ENCODE results near the gene EVL.

DNA sequence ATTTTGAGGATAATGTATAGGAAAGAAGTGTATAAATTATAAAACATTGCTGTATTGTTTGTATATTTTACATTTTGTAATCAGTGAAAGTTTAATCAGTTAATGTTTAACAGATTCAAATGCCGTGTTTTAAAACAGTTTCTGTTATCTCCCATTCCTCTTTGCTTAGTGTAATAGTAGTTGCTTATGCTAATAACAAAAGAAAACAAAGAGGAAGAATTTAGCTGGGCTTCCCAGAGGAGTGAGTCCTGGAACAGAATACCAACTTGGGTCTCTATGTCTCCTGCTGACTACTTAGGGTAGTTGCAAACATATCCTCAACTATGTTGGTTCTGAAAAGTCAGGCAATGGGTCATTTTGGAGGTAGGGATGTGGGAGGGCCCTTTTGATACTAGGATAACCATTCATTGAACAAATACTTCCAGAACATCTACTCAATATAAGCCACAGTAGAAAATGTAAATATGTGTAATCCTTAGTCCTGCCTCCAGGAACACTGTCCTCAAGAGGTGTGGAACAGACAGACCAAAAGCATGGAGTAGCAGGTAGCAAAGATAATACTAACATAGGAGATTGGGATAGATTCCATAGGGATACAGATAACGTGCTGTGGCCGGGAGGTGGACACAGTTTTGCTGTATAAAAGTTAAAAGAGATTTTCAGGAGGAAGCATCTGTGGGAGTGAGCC lies 36.1 kb upstream of the EVL start:
- TF ChIP-seq, protein P1, sequence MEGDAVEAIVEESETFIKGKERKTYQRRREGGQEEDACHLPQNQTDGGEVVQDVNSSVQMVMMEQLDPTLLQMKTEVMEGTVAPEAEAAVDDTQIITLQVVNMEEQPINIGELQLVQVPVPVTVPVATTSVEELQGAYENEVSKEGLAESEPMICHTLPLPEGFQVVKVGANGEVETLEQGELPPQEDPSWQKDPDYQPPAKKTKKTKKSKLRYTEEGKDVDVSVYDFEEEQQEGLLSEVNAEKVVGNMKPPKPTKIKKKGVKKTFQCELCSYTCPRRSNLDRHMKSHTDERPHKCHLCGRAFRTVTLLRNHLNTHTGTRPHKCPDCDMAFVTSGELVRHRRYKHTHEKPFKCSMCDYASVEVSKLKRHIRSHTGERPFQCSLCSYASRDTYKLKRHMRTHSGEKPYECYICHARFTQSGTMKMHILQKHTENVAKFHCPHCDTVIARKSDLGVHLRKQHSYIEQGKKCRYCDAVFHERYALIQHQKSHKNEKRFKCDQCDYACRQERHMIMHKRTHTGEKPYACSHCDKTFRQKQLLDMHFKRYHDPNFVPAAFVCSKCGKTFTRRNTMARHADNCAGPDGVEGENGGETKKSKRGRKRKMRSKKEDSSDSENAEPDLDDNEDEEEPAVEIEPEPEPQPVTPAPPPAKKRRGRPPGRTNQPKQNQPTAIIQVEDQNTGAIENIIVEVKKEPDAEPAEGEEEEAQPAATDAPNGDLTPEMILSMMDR (IDR thresholded peaks at IDR 0.05): no peak
- TF ChIP-seq POLR2A (IDR thresholded peaks at IDR 0.05): no peak

Measured in testis (tissue), 2 donors.